Activated naive CD4-positive, alpha-beta T cell treated with anti-CD3 and anti-CD28 coated beads for 36 hours (primary cell): ENCODE results near the gene CAMSAP1. TPM values are rescaled to one million over a fixed set of nuclear protein-coding genes. Genes with fewer than 3 reads are reported as not detected.

Experiments
- CTCF ChIA-PET: fragments of 350-600 bp; sonication (Branson Sonifier 250); formaldehyde crosslinking; loops from one replicate; lab custom pipeline; 2021; ENCODE audit warnings: antibody characterized with exemption; lab: Charles Lee
- DNase-seq: peaks from one replicate; pipeline ENCODE4 v3.0.0-alpha.2; 2020
- H3K27ac Mint-ChIP-seq: one replicate; pipeline ENCODE4 v1.8.0; 2021; ENCODE audit warnings: mild to moderate bottlenecking, mixed read lengths
- H3K27me3 Mint-ChIP-seq: one replicate; pipeline ENCODE4 v1.8.0; 2021; ENCODE audit warnings: low read depth, mixed read lengths
- H3K36me3 Mint-ChIP-seq: one replicate; pipeline ENCODE4 v1.8.0; 2021; ENCODE audit warnings: low read depth, mixed read lengths
- H3K4me1 Mint-ChIP-seq: one replicate; pipeline ENCODE4 v1.8.0; 2021; ENCODE audit warnings: low read depth, mixed read lengths
- H3K4me3 Mint-ChIP-seq: one replicate; pipeline ENCODE4 v1.8.0; 2021; ENCODE audit warnings: mild to moderate bottlenecking, moderate library complexity, mixed read lengths
- H3K9me3 Mint-ChIP-seq: one replicate; pipeline ENCODE4 v1.8.0; 2021; ENCODE audit warnings: mixed read lengths
- intact Hi-C: fragments of 100-400 bp; cut with micrococcal nuclease; formaldehyde crosslinking; loops from one replicate; pipeline ENCODE4 v1.15.1; 2023
- total RNA-seq, 2 experiments: library from RNA; stranded (reverse); gene quantifications; one replicate each; pipeline ENCODE4 v1.2.3, GENCODE V29; 2021

Gene CAMSAP1
- total RNA-seq, 2 experiments from 2014 or later, result 32.6 to 35.2 TPM

DNA sequence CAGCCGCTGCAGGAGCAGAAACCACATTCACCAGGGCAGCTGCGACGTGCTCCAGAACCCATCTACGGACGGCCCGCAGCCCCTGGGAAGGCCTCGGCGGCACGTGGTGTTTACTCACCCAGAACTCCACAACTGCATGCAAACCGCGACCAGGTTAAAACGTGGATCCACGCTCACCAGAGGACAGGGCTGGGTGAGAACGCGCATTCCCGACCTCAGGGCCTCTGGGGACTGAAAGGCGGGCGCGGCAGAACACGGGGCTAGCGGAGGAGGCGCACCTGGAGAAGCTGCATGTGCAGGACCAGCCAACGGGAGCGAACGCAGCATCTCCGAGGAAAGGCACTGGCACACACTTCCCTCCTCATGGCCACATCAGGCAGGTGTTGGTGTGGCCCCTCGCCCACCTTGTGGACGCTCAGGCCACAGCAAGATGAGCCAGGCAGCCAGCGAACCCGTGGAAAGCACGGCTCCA is 24.0 kb upstream of the CAMSAP1 start:
- no peaks in the 10 kb centered on the region for H3K9me3 Mint-ChIP-seq
- intact Hi-C loops, result no loop called here
- no peaks in the 10 kb centered on the region for H3K27me3 Mint-ChIP-seq
- peaks cover 8% of the 10 kb centered on the region for H3K4me1 Mint-ChIP-seq
- CTCF ChIA-PET, result no interaction called here
- DNase-seq, result no peak
- H3K27ac Mint-ChIP-seq, result no peak overlapping the region
- no peak overlapping the region for H3K4me3 Mint-ChIP-seq
- peaks cover 27% of the 10 kb centered on the region for H3K36me3 Mint-ChIP-seq

DNA sequence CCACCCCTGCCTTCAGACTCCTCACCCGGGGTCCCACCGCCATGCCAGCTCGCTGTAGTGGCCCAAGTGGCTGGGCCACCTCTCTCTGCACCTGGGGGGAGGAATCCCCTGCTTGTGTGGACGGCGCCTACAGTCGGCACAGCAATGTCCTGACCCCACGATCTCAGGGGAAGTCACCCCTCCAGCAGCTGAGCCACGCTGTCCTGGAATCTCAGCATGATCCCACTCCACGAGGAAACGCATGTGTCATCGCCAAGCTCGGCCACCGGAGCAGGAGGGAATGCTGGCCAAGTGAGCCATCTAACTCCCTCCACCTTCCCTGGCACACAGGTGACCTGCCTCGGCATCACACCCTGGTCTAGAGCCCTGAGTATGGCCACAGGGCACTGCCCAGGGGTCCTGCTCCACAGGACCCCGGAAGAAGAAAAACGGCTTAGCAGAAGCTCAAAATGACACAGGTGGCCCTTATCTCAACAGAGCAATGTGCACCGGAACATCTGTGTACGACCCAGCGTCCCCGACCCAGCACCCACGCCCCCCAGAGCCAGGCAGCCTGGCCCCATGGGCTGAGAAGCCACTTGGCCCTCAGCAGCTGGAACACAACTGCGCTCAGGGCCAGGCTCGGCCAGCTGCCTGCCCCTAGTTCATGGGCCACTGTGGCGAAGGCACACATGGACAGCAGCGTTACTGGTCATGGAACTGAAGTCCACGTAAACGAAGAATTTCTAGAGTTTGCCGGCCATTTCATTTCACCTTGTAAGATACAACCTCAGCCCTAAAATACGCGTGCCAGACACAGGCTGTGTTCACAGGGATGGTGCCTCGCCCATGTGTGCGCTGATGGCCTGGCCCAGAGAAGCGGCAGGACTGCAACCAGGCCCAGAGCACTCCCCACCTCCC is 23.4 kb upstream of the CAMSAP1 start:
- H3K4me3 Mint-ChIP-seq, result no peak overlapping the region
- no peak overlapping the region for H3K27ac Mint-ChIP-seq
- H3K4me1 Mint-ChIP-seq, result peaks cover 15% of the 10 kb centered on the region
- CTCF ChIA-PET, result no interaction called here
- H3K36me3 Mint-ChIP-seq, result peaks cover 26% of the 10 kb centered on the region
- H3K27me3 Mint-ChIP-seq, result no peaks in the 10 kb centered on the region
- no peaks in the 10 kb centered on the region for H3K9me3 Mint-ChIP-seq
- intact Hi-C loops, result no loop called here
- no peak for DNase-seq

DNA sequence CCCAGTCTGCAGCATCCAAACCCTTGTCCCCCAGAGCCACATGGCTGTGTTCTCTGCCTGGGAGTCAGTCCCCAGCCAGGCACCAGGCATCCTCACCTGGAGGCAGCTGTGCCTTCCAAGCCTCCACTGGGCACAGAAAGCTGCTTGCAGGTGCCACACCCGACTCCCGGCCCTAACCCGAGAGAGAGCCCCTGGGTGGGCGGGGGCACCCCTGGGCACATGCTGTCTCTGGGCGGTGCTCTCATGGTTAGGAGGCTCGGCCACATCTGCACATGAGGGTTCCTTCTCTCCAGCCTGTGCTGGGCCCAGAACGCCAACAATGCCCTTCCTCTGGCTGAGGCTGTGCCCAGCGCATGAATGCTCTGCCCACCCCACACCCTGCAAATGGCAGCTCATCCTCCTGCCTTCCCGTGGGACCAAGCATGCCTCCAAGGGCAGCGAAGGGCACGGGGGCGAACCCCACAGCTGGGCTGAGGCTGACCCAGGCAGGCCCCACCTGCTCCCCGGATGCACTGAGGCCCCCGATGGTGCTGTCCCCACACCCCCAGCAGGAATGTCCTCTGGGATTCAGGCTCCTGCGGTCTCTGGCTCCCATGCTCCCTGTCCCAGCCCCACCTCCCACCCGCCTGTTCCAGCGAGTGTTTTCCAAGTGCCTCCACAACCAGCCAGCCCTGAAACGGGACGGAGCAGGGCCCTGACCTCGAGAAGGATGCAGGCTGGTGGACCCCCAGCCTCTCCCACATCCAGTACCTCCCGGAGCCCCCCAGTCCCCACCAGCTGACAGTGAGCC is 22.5 kb upstream of the CAMSAP1 start:
- Mint-ChIP-seq H3K9me3 (no peaks in the 10 kb centered on the region), H3K36me3 (peaks cover 21% of the 10 kb centered on the region), H3K27ac (no peak overlapping the region), H3K4me3 (no peak overlapping the region), H3K4me1 (peaks cover 24% of the 10 kb centered on the region), H3K27me3 (no peaks in the 10 kb centered on the region)
- DNase-seq, result no peak
- CTCF ChIA-PET, result interaction anchor here (1.0 kb wide), 1 partner anchor 133 kb away, joined by 3 read pairs; no protein-coding TSS in a partner anchor
- intact Hi-C loops, result no loop called here

DNA sequence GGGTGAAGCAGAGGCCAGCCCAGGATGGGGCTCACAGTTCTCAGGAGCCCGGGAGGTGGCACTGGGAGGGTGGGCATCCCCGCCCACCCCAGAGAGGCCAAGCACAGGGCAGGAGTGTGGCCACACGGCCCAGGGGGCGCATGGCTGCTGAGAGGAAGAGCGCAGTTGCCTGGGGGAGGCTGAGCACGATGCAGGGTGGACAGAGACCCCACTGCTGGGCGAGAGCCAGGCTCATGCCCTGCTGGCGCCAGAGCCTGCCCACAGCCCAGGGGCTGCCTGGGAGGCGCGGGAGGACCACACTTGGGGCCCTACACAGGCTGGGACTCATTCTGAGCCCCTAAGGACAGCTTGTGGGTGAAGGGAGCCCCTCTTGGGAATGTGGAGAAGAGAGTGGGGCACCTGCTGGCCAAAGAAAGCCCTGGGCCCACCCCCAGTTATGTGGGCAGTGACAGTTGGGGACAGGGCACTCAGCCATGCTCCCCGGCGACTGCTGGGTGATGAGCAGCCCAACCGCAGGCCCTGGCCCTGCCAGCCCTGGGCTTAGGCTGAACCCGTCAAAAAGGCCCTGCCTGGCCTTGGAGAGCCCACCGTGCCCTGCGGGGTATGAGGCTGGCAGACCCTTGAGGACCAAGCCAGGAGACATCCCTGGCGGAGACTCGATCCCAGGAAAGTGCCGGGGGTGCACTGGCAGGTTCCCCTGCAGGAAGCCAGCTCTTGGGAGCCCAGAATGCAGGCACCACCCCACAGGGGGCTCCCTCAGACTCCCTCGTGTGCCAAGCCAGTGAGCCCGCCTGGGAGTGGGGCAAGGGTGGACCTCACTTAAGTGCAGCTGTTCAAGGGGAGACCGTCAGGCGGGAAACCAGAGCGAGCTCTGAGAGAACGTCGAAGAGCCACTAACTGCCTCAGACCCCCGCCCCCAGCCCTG is 21.6 kb upstream of the CAMSAP1 start:
- peaks cover 23% of the 10 kb centered on the region for H3K36me3 Mint-ChIP-seq
- H3K9me3 Mint-ChIP-seq, result no peaks in the 10 kb centered on the region
- DNase-seq, result no peak
- H3K4me3 Mint-ChIP-seq, result no peak overlapping the region
- intact Hi-C loops, result no loop called here
- H3K27ac Mint-ChIP-seq, result no peak overlapping the region
- no peaks in the 10 kb centered on the region for H3K27me3 Mint-ChIP-seq
- peaks cover 31% of the 10 kb centered on the region for H3K4me1 Mint-ChIP-seq
- CTCF ChIA-PET, result interaction anchor here (1.0 kb wide), 1 partner anchor 132 kb away, joined by 3 read pairs; no protein-coding TSS in a partner anchor

DNA sequence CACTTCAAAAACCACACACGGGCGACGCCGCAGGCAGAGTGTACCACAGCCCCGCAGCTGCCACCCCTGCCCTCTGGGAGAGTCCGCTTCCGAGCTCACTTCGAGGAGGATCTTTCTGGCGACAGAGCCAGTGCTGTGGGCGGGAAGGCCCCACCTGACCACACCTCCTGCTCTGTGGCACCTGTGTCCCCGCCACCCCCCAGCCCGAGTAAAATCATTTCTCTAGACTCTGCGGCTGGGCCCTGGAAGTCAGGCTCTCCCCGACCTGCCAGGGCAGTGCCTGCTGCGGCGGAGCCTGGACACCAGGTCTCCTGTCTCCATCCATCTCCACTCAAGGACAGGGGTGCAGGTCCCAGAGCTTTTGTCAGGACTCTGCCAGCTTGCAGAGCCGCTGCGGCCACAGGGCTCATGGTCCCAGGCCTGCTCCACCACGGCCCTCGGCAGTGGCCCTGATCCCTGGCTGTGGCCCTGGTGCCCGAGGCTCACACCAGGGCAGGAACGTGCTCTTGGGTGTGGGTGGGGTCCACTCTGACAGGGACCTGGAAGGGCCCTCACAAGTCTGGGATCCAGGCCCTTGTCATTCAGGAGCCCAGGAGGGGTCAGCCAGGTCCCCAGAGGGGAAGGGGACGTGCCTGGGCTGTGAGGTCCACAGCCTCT is 20.9 kb upstream of the CAMSAP1 start:
- intact Hi-C loops, result no loop called here
- CTCF ChIA-PET, result no interaction called here
- DNase-seq, result no peak
- no peak overlapping the region for H3K4me3 Mint-ChIP-seq
- peaks cover 18% of the 10 kb centered on the region for H3K36me3 Mint-ChIP-seq
- no peak overlapping the region for H3K27ac Mint-ChIP-seq
- no peaks in the 10 kb centered on the region for H3K27me3 Mint-ChIP-seq
- no peaks in the 10 kb centered on the region for H3K9me3 Mint-ChIP-seq
- peaks cover 31% of the 10 kb centered on the region for H3K4me1 Mint-ChIP-seq

DNA sequence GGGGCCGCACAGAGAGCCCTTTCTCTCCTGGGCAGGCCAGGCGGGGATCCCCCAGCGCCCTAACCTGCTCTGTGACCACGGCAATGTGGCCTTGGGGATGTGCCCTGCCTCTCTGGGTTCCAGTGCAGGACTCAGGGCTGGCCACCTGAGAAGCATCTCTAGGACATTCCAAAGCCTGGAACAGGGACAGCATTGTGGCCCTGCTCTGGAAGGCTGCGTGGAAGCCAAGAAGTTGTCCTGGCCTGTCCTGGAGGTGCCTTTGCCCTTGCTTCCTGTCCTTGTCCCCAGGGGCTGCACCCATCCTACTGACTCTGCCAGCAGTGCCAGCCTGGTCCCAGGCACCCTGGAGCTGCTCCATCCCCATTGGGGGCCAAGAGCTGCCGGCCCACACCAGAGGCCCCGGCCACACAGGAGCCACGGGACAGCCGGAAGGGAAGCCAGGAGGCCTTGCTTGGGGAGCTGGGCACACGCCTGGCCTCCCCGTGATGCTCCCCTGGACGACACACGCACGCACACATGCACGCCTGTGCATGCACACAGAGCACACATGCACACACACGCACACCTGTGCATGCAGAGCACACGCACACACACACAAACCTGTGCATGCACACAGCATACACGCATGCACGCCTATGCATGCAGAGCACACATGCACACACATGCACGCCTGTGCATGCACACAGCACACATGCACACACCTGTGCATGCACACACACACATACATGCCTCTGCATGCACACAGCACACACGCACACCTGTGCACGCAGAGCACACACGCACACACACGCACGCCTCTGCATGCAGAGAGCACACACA is 20.1 kb upstream of the CAMSAP1 start:
- Mint-ChIP-seq H3K27ac (no peak overlapping the region), H3K36me3 (peaks cover 17% of the 10 kb centered on the region), H3K4me3 (no peak overlapping the region), H3K27me3 (no peaks in the 10 kb centered on the region), H3K4me1 (peaks cover 31% of the 10 kb centered on the region), H3K9me3 (no peaks in the 10 kb centered on the region)
- no peak for DNase-seq
- intact Hi-C loops, result loop anchor here (1.0 kb wide), 2 partner anchors 33 to 63 kb away; no protein-coding TSS in a partner anchor
- CTCF ChIA-PET, result no interaction called here

DNA sequence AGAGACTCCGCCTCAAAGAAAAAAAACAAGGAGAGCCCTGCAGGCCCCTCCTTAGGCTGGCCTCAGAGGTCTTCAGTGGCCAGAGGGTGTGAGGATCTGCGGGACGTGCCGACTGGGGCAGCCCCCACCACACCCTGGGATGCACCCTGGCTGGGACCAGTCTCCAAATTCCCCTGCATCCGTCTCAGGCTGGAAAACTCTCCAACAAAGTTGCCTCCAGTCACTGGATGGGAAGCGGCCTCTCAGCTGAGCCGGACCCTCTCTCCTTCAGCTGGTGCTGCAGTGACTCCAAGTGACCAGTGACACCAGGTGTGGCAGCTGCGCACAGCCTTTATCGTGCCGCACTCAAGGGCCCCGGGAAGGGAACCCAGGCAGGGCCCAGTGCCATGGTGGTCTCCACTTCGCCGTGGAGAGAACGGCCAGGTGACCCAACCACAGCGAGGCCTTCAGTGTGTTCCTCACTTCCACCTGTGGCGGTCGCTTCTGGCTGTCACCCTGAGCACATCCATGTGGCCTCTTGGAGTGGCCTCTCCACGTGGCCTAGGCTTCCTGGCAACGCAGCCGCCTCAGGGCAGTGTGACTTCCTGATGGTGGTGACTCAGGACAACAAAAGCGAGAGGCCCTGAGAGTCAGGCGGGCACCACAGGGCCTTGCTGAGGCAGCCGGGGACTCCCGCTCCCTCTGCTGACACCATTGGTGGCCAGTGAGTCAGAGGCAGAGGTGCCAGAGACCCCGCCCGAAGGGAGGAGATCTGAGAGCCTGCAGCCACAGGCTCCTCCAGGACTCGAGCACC is 19.3 kb upstream of the CAMSAP1 start:
- CTCF ChIA-PET, result no interaction called here
- peak overlapping the region; percentile 85 for H3K27ac Mint-ChIP-seq
- intact Hi-C loops, result loop anchor here (1.0 kb wide), 2 partner anchors 34 to 62 kb away; no protein-coding TSS in a partner anchor

DNA sequence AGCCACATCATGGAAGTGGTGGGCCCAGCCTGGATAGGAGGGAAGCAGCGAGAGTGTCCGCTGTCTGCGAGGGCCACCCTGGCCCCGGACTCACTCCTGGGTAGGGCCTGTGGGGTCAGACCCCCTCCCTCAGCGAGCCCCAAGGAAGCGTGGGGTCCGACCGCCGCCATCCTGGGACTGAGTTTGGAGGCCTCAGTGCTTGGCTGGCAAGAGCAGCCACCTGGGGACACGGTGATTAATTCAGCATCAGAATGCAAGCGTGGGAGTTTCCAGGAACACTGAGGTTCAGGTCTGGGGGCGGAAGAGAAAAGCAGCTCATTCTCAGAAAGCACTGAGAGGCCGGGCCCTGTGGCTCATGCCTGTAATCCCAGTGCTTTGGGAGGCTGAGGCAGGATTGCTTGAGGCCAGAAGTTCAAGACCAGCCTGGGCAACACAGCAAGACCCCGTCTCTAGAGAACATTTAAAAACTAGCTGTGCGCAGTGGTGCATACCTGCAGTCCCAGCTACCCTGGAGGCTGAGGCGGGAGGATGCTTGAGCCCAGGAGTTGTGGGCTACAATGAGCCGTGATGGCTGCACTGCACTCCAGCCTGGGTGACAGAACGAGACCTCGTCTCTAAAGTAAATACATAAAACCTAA is 18.3 kb upstream of the CAMSAP1 start:
- peak overlapping the region; percentile 85 for H3K27ac Mint-ChIP-seq
- H3K9me3 Mint-ChIP-seq, result no peaks in the 10 kb centered on the region
- no peaks in the 10 kb centered on the region for H3K27me3 Mint-ChIP-seq
- peaks cover 9% of the 10 kb centered on the region for H3K36me3 Mint-ChIP-seq
- no peak overlapping the region for H3K4me3 Mint-ChIP-seq
- CTCF ChIA-PET, result interaction anchor here (1.0 kb wide), 2 partner anchors 20 to 127 kb away, joined by 3 to 4 read pairs; no protein-coding TSS in a partner anchor
- intact Hi-C loops, result loop anchor here (1.0 kb wide), 3 partner anchors 20 to 188 kb away; no protein-coding TSS in a partner anchor
- peak; percentile 95 for DNase-seq
- H3K4me1 Mint-ChIP-seq, result peaks cover 31% of the 10 kb centered on the region

More for the DNA sequence above, 19.3 kb upstream of the CAMSAP1 start:
- Mint-ChIP-seq H3K36me3 (peaks cover 13% of the 10 kb centered on the region), H3K9me3 (no peaks in the 10 kb centered on the region), H3K27me3 (no peaks in the 10 kb centered on the region), H3K4me1 (peaks cover 31% of the 10 kb centered on the region), H3K4me3 (no peak overlapping the region)
- DNase-seq, result peak; percentile 92

DNA sequence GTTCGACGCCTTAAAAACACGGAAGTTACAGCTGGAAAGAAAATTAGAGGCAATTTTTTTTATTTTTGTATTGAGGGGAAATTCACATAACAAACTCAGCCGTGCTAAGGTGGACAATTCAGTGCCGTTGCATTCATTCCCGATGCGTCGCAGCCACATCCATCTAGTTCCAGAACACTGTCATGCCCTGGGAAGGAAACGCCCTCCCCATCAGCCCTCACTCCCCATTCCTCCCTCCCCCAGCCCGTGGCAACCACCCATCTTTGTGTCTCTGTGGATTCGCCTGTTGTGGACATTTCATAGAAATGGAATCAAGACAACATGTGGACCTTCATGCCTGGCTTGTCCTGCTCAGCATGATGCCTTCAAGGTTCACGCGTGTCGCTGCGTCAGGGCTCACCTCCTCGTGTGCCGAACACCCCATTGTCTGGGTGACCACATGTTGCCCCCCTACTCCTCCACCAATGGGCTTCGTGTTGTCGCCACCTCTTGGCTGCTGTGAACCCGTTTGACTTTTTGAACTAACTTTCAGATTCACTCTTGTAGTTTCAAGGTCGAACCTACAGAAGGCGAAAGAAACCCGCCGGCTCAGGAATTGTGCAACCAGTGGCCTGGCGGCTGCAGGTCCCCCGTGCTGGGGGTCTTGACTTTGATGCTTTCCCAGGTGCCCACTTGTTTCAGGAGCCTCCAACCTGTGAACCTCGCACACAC is 17.4 kb upstream of the CAMSAP1 start:
- Mint-ChIP-seq H3K27me3 (no peaks in the 10 kb centered on the region), H3K4me1 (peaks cover 31% of the 10 kb centered on the region), H3K27ac (peak overlapping the region; percentile 85), H3K4me3 (no peak overlapping the region), H3K9me3 (no peaks in the 10 kb centered on the region), H3K36me3 (peaks cover 9% of the 10 kb centered on the region)
- CTCF ChIA-PET, result interaction anchor here (1.0 kb wide), 2 partner anchors 19 to 126 kb away, joined by 3 to 4 read pairs; no protein-coding TSS in a partner anchor
- intact Hi-C loops, result loop anchor here (1.0 kb wide), 3 partner anchors 19 to 189 kb away; no protein-coding TSS in a partner anchor
- DNase-seq, result peak; percentile 42
